HL-60/S4 treated with retinoic acid at 250 ng/mL for 4 days and 3 days (cell line): ENCODE results near the gene XG.

Experiments used
- in situ Hi-C: fragments of 300-500 bp; cut with MboI; formaldehyde crosslinking; loops from 2 replicates; pipeline ENCODE4 v1.7.0; 2022; ENCODE audit warnings: low sequenced_read_pairs

The XG gene

DNA sequence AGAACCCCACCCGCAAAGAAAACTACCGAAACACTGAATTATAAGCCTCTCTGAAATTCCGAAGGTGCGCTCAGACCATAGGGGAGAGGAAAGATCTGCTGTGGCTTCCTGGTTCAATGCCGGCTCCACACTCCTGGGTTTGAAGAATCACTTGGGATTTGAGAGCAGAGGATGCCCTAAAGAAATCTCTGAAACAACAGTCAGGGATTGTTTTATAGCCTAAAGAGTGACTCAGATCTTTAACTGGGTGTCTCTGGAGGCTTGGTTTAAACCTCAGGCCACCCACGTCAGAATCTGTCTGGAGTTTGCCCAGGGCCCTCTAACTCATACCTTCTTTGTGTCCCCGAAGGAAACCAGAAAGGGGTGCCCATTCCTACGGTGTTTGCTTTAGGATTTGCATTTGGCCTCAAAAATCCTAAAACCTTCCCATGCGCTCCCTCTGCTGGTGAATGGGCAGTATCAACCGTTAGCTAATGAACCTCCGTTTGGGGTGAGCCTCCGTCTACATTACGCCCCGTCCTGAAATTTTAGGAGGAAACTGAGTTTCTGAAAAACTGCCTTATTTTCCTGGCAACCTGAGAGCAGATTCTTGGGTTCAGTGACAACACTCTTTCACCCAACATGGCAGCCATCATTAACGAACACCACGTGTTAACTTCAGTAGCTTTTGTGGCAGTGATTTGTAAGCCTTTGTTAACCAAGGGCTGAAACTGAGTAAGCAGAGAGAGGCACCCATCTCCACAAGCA lies 60.5 kb downstream of the XG start:
- in situ Hi-C loops = loop anchor here (25.0 kb wide), 1 partner anchor 175 kb away; no protein-coding TSS in a partner anchor

DNA sequence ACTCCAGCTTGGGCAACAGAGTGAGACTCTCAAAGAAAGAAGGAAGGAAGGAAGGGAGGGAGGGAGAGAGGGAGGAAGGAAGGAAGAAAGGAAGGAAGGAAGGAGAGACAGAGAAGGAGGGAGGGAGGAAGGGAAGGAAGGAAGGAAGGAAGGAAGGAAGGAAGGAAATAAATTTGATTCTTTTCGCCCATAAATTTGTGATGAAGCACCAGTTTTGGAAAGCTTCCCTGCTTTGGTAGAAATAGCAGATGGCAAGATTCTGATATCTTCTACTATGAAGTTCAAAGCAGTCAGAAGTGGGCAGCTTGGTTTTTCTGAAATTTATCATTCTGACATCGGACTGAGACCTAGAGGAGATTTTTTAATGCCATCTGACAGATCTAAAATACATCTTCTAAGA lies 65.2 kb downstream of the XG start:
- in situ Hi-C loops = loop anchor here (25.0 kb wide), 1 partner anchor 180 kb away; no protein-coding TSS in a partner anchor

DNA sequence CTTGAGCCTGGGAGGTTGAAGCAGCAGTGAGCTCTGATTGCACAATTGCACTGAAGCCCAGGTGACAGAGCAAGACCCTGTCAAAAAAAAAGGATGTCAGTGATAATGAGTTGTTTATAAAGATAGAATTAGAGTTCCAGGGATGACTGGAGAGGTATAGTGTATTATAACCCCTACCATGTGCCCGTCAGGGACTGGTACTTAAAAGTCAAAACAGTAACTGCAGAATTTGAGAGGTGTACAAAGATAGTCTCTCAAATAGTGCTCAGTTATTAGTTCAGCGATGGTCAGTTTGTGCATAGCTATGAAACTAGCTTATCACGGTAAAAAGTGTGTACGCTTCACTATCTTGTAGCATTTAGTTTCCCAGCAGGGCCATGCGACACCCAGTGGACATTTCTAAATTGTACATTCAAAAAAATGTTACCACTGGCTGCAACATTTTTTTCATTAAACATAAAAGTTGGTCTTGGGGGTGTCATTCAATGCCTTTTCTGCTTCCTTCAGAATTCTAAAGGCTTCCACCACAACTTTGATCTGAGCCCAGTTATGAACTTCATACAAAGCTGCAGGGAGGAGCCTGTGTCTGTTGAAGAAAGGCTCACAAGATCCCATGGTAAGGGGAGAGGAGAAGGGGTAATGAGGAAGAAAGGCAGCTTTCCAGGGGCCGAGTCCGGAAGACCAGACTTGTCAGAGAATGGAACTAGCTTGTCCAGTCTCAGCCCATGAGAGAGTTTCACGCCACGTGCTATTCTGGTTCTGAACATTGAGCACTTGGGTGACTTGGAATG lies 67.7 kb downstream of the XG start:
- in situ Hi-C loops = loop anchor here (25.0 kb wide), 1 partner anchor 182 kb away; no protein-coding TSS in a partner anchor

- in situ Hi-C loops = loop anchor here (25.0 kb wide), 1 partner anchor 183 kb away; no protein-coding TSS in a partner anchor
These were observed 68.4 kb downstream of the XG start for GRCh38 chrX:2820136-2820771.

DNA sequence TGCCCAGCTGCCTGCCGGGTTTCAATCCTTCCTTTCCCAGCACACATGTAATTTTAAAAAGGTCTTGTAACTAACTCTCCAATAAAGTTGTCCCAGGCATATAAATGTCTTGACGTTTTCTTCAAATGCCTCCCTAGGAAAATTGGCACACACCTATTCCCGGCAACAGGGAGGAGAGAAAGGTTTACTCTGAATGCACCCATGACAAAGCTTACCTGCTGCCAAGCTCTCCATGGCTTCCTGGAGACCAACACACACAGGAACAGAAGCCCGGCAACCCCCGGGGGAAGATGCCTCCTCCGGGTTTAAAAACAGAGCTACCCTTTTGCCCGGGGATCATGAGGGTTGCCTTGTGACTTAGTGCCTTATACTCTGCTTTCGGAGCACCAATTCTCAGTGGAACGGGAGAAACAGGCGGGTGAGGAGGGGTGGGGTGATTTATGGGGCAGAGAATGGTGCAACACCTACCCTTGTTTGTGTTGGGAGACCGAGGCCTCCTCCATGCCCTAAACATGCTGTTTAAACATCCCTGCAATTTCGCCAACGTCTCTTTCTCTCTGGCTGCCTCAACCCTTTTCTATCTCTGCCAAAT lies 72.1 kb downstream of the XG start:
- in situ Hi-C loops = loop anchor here (25.0 kb wide), 1 partner anchor 187 kb away; no protein-coding TSS in a partner anchor

DNA sequence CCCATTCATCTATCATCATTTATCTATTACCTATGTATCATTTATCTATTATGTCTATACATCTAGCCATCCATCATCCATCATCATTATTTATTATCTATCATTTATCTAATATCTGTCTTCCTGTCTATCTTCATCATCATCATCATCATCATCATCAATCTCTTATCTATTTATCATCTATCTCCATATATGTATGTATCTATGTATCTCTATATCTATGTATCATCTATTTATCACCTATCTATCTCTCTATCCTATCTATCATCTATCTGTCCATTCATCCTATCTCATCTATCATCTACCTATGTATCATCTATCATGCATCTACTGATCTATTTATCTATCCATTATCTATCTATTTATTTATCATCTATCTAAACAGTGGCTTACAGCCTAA lies 73.0 kb downstream of the XG start:
- in situ Hi-C loops = loop anchor here (25.0 kb wide), 1 partner anchor 188 kb away; no protein-coding TSS in a partner anchor

GRCh38 chrX:2828344-2828958 lies 76.6 kb downstream of the XG start, which contains the start of gene GYG2:
GYG2 (plus strand) TSS chrX:2828930; CDS start chrX:2830189, 1,259 bp downstream.
- in situ Hi-C loops = no loop called here

- in situ Hi-C loops = no loop called here
These were observed 77.1 kb downstream of the XG start for GRCh38 chrX:2828959-2829411.

DNA sequence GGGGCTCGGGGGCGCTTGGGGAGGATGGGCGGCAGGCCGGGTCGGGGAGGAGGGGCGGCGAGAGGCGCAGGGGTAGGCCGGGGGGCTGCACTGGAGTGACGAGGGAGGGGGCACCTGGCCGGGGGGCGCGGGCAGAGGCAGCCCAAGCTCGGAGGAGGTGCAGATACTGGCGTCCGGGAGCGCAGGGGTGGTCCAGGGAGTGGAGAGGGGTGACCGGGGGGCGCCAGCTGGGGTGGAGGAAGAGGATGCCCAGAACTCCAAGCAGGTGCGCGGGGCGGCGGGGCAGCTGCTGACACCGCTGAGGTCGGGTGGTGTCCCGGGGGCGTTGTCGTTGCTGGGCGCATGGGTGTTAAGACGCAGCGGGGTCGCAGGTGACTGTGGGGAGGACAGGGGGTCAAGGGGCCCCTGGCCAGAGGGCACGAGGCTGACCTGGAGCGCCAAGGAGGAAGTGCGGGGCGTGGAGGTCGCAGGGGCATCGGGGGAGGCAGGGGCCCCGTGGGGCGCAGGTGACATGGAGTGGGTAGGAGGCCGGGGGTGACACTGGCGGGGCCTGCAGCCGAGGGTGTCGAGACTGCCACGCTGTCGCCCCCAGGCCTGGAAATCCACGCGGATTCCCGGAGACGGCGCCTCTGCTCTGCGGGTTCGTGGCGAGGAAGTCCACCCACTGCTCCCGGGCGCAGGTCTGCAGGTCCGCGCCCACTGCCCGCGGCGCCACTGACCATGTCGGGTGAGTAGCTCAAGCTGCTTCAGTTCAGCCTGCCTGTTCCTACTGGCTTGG lies 77.8 kb downstream of the XG start:
- in situ Hi-C loops = no loop called here

GRCh38 chrX:2831471-2832228 lies 79.8 kb downstream of the XG start:
- in situ Hi-C loops = no loop called here

- in situ Hi-C loops = no loop called here
These were observed 86.1 kb downstream of the XG start for GRCh38 chrX:2837961-2838360.

DNA sequence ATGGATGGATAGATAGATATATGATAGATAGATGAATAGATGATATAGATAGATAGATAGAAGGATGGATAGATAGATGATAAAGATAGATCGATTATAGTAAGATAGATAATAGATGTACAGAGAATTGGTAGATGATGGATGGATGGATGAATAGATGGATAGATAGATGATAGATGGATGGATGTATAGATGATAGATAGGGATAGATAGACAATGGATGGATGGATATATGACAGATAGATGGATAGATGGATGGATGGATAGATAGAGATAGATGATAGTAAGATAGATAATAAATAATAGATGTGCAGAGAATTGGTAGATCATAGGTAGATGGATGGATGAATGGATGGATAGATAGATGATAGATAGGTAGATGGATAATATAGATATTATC lies 89.1 kb downstream of the XG start:
- in situ Hi-C loops = no loop called here

GRCh38 chrX:2841537-2841936 lies 89.7 kb downstream of the XG start:
- in situ Hi-C loops = no loop called here

DNA sequence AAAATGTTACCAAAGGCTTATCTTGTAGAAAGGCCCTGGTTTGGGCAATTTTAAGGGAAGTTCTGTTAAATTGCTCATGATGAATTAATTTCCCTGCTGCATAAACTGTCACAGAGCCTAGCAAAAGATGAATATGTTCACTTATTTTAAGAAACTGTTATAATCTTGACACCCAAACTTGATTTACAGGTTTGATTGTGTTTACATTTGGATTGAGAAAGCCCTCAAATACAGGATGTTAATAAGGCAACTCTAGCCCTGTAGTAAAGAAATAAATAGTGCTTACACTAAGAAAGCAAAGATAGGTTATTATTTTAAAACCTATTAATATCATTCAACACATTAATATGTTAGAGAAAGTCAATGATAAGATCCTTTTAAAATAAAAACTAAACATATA lies 95.2 kb downstream of the XG start:
- in situ Hi-C loops = no loop called here

GRCh38 chrX:2848871-2849301 lies 97.0 kb downstream of the XG start:
- in situ Hi-C loops = no loop called here

DNA sequence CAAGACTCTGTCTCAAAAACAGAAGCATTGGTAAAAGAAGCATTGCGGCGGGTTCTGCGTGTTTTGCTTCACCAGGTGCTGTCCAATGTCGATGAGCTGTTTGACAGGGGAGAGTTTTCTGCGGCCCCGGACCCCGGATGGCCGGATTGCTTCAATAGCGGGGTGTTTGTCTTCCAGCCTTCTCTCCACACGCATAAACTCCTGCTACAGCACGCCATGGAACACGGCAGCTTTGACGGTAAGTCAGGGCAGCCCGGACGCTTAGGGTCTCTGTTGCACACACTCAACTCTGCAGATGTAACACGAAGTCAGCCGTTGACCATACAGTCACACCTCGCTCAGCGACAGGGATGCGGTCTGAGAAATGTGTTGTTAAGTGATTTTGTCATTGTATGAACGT lies 103.1 kb downstream of the XG start:
- in situ Hi-C loops = no loop called here

- in situ Hi-C loops = no loop called here
These were observed 103.9 kb downstream of the XG start for GRCh38 chrX:2855761-2856160.

DNA sequence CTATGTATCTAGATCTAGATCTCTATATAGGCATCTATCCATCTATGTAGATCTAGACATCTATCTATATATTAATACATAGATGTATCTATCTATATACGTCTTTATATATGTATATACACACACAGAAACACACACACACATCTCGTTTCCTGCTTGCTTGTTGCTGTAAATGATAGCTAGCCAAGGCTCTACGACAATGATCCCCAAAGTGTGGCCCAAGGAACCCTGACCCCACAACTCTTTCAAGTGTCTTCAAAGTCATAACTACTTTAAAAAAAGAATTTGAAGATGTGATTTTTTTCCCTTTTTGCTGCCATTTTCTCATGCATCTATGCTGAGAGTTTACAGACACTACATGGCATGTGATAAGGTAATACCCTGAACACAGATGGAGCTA lies 105.7 kb downstream of the XG start:
- in situ Hi-C loops = no loop called here
